ENCODE data around the gene IL13RA1.
"Not testable (repeated sequence)": the region's sequence is repeated elsewhere in the genome, so short reads cannot be mapped to it uniquely, and the experiment has no call there.

Gene IL13RA1

GRCh38 chrX:118780509-118780908 is 53.1 kb downstream of the IL13RA1 start:
- TF ChIP-seq CTCF (conservative IDR thresholded peaks at IDR 0.05; ENCODE audit: low read length), result no peak
- no peak overlapping the region for H3K4me3 ChIP-seq (ENCODE audit: low read length)
- DNase-seq (ENCODE audit: low read depth), result no peak

- no peak overlapping the region for H3K4me3 ChIP-seq (ENCODE audit: low read length)
- peak; percentile 29 for DNase-seq (ENCODE audit: low read depth)
- no peak for TF ChIP-seq CTCF (conservative IDR thresholded peaks at IDR 0.05; ENCODE audit: low read length)
Observed at GRCh38 chrX:118780911-118781310, 53.5 kb downstream of the IL13RA1 start.

- no peak overlapping the region for H3K4me3 ChIP-seq (ENCODE audit: low read length)
- TF ChIP-seq CTCF (conservative IDR thresholded peaks at IDR 0.05; ENCODE audit: low read length), result no peak
- DNase-seq (ENCODE audit: low read depth), result peak; percentile 44
Observed at GRCh38 chrX:118795528-118796280, 68.3 kb downstream of the IL13RA1 start.

- no peak overlapping the region for H3K4me3 ChIP-seq (ENCODE audit: low read length)
- DNase-seq (ENCODE audit: low read depth), result peak; percentile 34
- TF ChIP-seq CTCF (conservative IDR thresholded peaks at IDR 0.05; ENCODE audit: low read length), result no peak
Observed at GRCh38 chrX:118802857-118803256, 75.5 kb downstream of the IL13RA1 start.

GRCh38 chrX:118807151-118808017 is 80.0 kb downstream of the IL13RA1 start:
- no peak overlapping the region for H3K4me3 ChIP-seq (ENCODE audit: low read length)
- peak; percentile 55 for DNase-seq (ENCODE audit: low read depth)
- peak; percentile 72 for TF ChIP-seq CTCF (conservative IDR thresholded peaks at IDR 0.05; ENCODE audit: low read length)

- not testable (repeated sequence) for DNase-seq (ENCODE audit: low read depth); H3K4me3 ChIP-seq (ENCODE audit: low read length)
Observed at GRCh38 chrX:118817257-118817656, 89.9 kb downstream of the IL13RA1 start.

GRCh38 chrX:118823263-118824172 is 96.1 kb downstream of the IL13RA1 start, which contains the start of gene ZCCHC12:
TSS of gene ZCCHC12 (plus strand) at chrX:118823824. CDS start at chrX:118825245, 1,421 bp downstream.
- no peak for DNase-seq (ENCODE audit: low read depth)
- peak within 1 kb of the TSS; percentile 27 for H3K4me3 ChIP-seq (ENCODE audit: low read length)
- no peak for TF ChIP-seq CTCF (conservative IDR thresholded peaks at IDR 0.05; ENCODE audit: low read length)
